ENCODE data around the gene NFATC1.

DNA sequence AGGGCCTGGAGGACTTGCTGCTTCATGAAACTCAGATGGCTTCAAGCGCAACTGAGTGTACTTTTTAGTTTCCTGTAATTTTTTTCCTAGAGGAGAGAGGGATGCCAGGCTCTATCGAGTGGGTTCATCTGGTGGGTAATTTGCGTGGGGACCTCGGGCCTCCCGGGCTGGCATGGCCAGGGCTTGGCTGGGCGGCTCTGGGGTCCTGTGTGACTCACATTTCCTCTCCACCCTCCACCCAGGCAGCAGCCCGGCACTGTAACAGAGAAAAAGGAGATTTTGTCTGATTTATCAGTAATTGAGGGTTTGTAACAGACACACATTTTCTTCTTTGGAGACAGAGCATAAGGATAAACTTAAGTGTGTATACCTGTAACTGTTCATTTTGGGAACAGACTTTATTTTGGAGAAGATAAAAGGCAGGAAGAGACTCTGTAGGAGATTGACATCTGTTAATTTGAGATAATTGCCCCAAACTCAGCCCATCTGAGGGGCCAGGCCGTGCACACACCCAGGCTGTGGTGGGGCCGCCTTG is 64.3 kb downstream of the NFATC1 start:
- TF ChIP-seq, protein P1, sequence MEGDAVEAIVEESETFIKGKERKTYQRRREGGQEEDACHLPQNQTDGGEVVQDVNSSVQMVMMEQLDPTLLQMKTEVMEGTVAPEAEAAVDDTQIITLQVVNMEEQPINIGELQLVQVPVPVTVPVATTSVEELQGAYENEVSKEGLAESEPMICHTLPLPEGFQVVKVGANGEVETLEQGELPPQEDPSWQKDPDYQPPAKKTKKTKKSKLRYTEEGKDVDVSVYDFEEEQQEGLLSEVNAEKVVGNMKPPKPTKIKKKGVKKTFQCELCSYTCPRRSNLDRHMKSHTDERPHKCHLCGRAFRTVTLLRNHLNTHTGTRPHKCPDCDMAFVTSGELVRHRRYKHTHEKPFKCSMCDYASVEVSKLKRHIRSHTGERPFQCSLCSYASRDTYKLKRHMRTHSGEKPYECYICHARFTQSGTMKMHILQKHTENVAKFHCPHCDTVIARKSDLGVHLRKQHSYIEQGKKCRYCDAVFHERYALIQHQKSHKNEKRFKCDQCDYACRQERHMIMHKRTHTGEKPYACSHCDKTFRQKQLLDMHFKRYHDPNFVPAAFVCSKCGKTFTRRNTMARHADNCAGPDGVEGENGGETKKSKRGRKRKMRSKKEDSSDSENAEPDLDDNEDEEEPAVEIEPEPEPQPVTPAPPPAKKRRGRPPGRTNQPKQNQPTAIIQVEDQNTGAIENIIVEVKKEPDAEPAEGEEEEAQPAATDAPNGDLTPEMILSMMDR (IDR thresholded peaks at IDR 0.05 in 4 of 5, conservative IDR thresholded peaks at IDR 0.05 in 1 of 5): no peak
- TF ChIP-seq POLR2A (IDR thresholded peaks at IDR 0.05): no peak
